CD14-positive monocyte (primary cell): ENCODE data around the gene CXXC5. TPM values are rescaled to one million over a fixed set of nuclear protein-coding genes. Genes with fewer than 3 reads are reported as not detected.

ENCODE experiments used
- DNase-seq, 3 donors: peaks; one replicate each; pipeline ENCODE4 v3.0.0-alpha.2; 2011 to 2022
- H2AFZ ChIP-seq: 2 replicates; pipeline ENCODE4 v1.6.0; 2012; ENCODE audit warnings: mild to moderate bottlenecking, low read depth, low read length, inconsistent platforms; ENCODE audit not compliant: insufficient read depth, poor library complexity, severe bottlenecking
- H3K27ac ChIP-seq, 2 donors: 1 replicate in 1 of 2; 2 replicates in 1 of 2; pipeline ENCODE4 v1.5.1; 2012 to 2013; ENCODE audit warnings: low read length in 2 of 2, control low read depth in 1 of 2, inconsistent platforms in 1 of 2, low read depth in 1 of 2, mild to moderate bottlenecking in 1 of 2
- H3K27me3 ChIP-seq, 2 donors: one replicate each; pipeline versions ENCODE4 v1.6.0 to v1.6.1; 2011 to 2013; ENCODE audit warnings: low read length in 2 of 2; ENCODE audit not compliant: control insufficient read depth in 2 of 2, insufficient read depth in 2 of 2
- H3K36me3 ChIP-seq, 2 donors: replicated peaks in 1 of 2; 1 replicate in 1 of 2; 2 replicates in 1 of 2; pipeline versions ENCODE4 v1.5.1 to v1.6.1; 2012 to 2013; ENCODE audit warnings: low read length in 2 of 2, control low read depth in 1 of 2, inconsistent platforms in 1 of 2, mild to moderate bottlenecking in 1 of 2; ENCODE audit not compliant: insufficient read depth in 2 of 2, control insufficient read depth in 1 of 2
- H3K4me1 ChIP-seq, 2 donors: 1 replicate in 1 of 2; 2 replicates in 1 of 2; pipeline versions ENCODE4 v1.5.1 to v1.6.1; 2012 to 2013; ENCODE audit warnings: low read length in 2 of 2, control low read depth in 1 of 2, inconsistent platforms in 1 of 2, mild to moderate bottlenecking in 1 of 2, moderate library complexity in 1 of 2; ENCODE audit not compliant: insufficient read depth in 2 of 2, control insufficient read depth in 1 of 2
- H3K4me2 ChIP-seq: replicated peaks from 2 replicates; pipeline ENCODE3; 2012; ENCODE audit warnings: low read length, moderate library complexity, mild to moderate bottlenecking; ENCODE audit not compliant: poor library complexity, severe bottlenecking; ENCODE audit errors: extremely low read depth
- H3K4me3 ChIP-seq, 3 experiments: fragments of 200-600 bp in 1 of 3; sonication (generic) in 1 of 3; replicated peaks in 1 of 3; 1 replicate in 2 of 3; 2 replicates in 1 of 3; pipeline ENCODE4 v1.5.1; 2011 to 2013; ENCODE audit warnings: low read length in 3 of 3, mild to moderate bottlenecking in 3 of 3, control low read depth in 2 of 3, low read depth in 2 of 3, inconsistent platforms in 1 of 3, moderate library complexity in 1 of 3
- H3K79me2 ChIP-seq: 2 replicates; pipeline ENCODE4 v1.6.0; 2012; ENCODE audit warnings: mild to moderate bottlenecking, control low read depth, inconsistent platforms, low read length, moderate library complexity; ENCODE audit not compliant: insufficient read depth
- H3K9ac ChIP-seq: 2 replicates; pipeline ENCODE4 v1.6.0; 2017; ENCODE audit warnings: low read length, mild to moderate bottlenecking; ENCODE audit not compliant: insufficient read depth, poor library complexity, severe bottlenecking
- H3K9me3 ChIP-seq, 2 donors: replicated peaks in 1 of 2; 1 replicate in 1 of 2; 2 replicates in 1 of 2; pipeline versions ENCODE4 v1.5.1 to v1.6.1; 2012 to 2013; ENCODE audit warnings: low read length in 2 of 2, control low read depth in 1 of 2; ENCODE audit not compliant: control insufficient read depth in 1 of 2, insufficient read depth in 1 of 2
- H4K20me1 ChIP-seq: 2 replicates; pipeline ENCODE4 v1.6.0; 2012; ENCODE audit warnings: mild to moderate bottlenecking, low read length, control low read depth, moderate library complexity; ENCODE audit not compliant: insufficient read depth
- H3K27ac Mint-ChIP-seq, 7 donors: one replicate each; pipeline ENCODE4 v1.8.0; 2020; ENCODE audit warnings: mild to moderate bottlenecking in 7 of 7, mixed read lengths in 7 of 7, moderate library complexity in 6 of 7, inconsistent platforms in 2 of 7
- H3K27me3 Mint-ChIP-seq, 3 donors: one replicate each; pipeline ENCODE4 v1.8.0; 2021 to 2022; ENCODE audit warnings: low read depth in 3 of 3, mild to moderate bottlenecking in 3 of 3, mixed read lengths in 3 of 3, moderate library complexity in 3 of 3, inconsistent platforms in 1 of 3
- H3K36me3 Mint-ChIP-seq, 2 donors: one replicate each; pipeline ENCODE4 v1.8.0; 2020; ENCODE audit warnings: mixed read lengths in 2 of 2, inconsistent platforms in 1 of 2, mild to moderate bottlenecking in 1 of 2
- H3K4me1 Mint-ChIP-seq: one replicate; pipeline ENCODE4 v1.8.0; 2020; ENCODE audit warnings: mild to moderate bottlenecking, mixed read lengths
- H3K4me3 Mint-ChIP-seq, 2 donors: one replicate each; pipeline ENCODE4 v1.8.0; 2020; ENCODE audit warnings: mild to moderate bottlenecking in 2 of 2, mixed read lengths in 2 of 2, moderate library complexity in 1 of 2
- H3K9me3 Mint-ChIP-seq, 7 donors: one replicate each; pipeline ENCODE4 v1.8.0; 2020 to 2022; ENCODE audit warnings: mixed read lengths in 7 of 7, mild to moderate bottlenecking in 6 of 7, moderate library complexity in 6 of 7, inconsistent platforms in 2 of 7
- WGBS: methylation state at CpG from one replicate; pipeline ENCODE4 v1.1.5; 2013; ENCODE audit warnings: missing lambda C conversion rate; ENCODE audit not compliant: insufficient coverage; 5-methylcytosine and 5-hydroxymethylcytosine counted together
- intact Hi-C, 2 donors: fragments of 100-400 bp; cut with micrococcal nuclease; formaldehyde crosslinking; loops; one replicate each; pipeline versions ENCODE4 v1.15.0 to v1.15.1; 2023
- polyA plus RNA-seq, 3 donors: library from polyadenylated mRNA; depleted of rRNA in 1 of 3; unstranded in 2 of 3; stranded (reverse) in 1 of 3; fragments of 300-500 nt in 2 of 3; fragments of >200 nt in 1 of 3; fragmentation: Illumina TruSeq in 2 of 3; gene quantifications; 1 replicate in 2 of 3; 2 replicates in 1 of 3; pipeline ENCODE4 v1.2.3, GENCODE V29; 2012 to 2021
- TF ChIP-seq, protein P1 (sequence below): fragments of 200-600 bp; IDR thresholded peaks from one replicate; pipeline ENCODE4 v1.8.0; 2022; ENCODE audit warnings: antibody characterized with exemption, mild to moderate bottlenecking

The CXXC5 gene
- polyA plus RNA-seq, 3 donors = 22.4 to 37.2 (median 33.7) TPM

DNA sequence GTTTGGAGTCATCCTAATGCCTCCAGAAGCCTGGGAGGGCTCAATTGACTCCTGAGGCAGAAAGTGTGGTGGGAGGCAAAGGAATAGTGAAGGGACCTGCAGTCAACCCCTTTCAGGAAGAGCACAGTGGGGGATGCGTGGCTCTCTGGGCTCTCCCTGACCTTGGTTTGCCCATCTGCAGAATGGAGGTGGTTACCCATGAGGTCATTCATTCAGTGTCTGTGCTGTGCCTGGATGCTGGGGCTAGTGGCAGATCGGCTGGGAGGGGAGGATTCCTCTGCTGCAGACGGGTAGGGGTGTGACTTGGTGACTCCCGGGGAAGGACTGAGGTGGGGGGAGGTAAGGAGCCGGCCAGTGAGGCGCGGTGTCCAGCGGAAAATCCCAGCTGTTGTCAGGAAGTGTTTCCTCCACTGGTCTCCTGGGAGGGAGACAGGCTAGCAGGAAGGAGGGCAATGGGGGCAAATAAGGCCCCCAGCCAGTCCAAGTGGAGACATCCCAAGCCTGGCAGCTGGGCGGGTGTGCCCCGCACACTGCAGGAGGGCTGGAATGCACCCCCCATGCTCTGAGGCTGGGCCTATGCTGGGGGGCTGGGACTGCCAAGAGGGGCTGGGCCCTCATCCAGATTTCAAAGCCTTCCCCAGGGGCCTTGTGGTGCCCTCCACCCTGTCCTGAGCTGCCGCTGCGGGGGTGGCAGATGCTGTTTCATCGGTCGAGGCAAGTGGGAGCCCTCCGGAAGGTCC, 10.9 kb downstream of the CXXC5 start:
- H4K20me1 ChIP-seq = peaks cover 16% of the 10 kb centered on the region
- Mint-ChIP-seq H3K4me3 (peak overlapping the region; percentile 62 to 63), H3K36me3 (peaks cover 29 to 37% of the 10 kb centered on the region in 2 donors), H3K4me1 (peaks cover 70% of the 10 kb centered on the region), H3K9me3 (no peaks in the 10 kb centered on the region), H3K27ac (peak overlapping the region in 6 of 7 donors; percentile 45 to 85 (median 72)), H3K27me3 (peaks cover 8 to 29% (median 10%) of the 10 kb centered on the region in 3 donors)
- WGBS = 30% methylated on average over 10 of the region's 15 CpGs
- H3K36me3 ChIP-seq = no peaks in the 10 kb centered on the region
- peaks cover 72 to 77% of the 10 kb centered on the region in 2 donors for H3K4me1 ChIP-seq
- intact Hi-C loops = no loop called here
- peak overlapping the region; percentile 59 for H3K4me2 ChIP-seq
- peak overlapping the region in 1 of 3 experiments; percentile 50 for H3K4me3 ChIP-seq
- H3K27ac ChIP-seq = no peak overlapping the region
- peaks cover 79% of the 10 kb centered on the region for H3K79me2 ChIP-seq
- peak in 1 of 3 donors; percentile 63 for DNase-seq
- peak overlapping the region; percentile 63 for H3K9ac ChIP-seq
- H3K27me3 ChIP-seq = peaks cover 0 to 2% of the 10 kb centered on the region in 2 donors
- H2AFZ ChIP-seq = no peak overlapping the region
- no peaks in the 10 kb centered on the region for H3K9me3 ChIP-seq
- TF ChIP-seq, protein P1, sequence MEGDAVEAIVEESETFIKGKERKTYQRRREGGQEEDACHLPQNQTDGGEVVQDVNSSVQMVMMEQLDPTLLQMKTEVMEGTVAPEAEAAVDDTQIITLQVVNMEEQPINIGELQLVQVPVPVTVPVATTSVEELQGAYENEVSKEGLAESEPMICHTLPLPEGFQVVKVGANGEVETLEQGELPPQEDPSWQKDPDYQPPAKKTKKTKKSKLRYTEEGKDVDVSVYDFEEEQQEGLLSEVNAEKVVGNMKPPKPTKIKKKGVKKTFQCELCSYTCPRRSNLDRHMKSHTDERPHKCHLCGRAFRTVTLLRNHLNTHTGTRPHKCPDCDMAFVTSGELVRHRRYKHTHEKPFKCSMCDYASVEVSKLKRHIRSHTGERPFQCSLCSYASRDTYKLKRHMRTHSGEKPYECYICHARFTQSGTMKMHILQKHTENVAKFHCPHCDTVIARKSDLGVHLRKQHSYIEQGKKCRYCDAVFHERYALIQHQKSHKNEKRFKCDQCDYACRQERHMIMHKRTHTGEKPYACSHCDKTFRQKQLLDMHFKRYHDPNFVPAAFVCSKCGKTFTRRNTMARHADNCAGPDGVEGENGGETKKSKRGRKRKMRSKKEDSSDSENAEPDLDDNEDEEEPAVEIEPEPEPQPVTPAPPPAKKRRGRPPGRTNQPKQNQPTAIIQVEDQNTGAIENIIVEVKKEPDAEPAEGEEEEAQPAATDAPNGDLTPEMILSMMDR = no peak

DNA sequence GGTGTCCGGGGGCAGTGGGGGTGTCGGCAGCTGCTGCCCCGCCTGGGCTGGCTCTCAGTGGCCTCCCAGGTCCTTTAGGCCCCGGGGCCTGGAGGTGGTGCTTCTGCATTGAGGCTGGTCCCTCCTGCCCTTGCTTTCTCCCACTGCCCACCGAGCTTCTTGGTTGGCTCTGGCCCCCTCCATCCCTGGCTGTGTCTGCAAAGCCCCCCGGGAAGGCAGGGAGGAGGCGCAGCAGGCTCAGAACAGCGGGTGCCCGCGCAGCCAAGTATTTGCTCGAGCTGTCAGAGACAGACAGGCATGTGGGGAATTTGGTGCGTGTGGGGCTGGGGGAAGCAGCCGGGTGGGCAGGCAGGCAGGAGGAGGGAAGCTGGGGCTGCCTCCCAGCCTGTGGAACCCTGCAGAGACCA, 11.5 kb downstream of the CXXC5 start:
- H2AFZ ChIP-seq = peak overlapping the region; percentile 31
- Mint-ChIP-seq H3K27ac (peak overlapping the region; percentile 78 to 96 (median 89)), H3K36me3 (peaks cover 28 to 31% of the 10 kb centered on the region in 2 donors), H3K4me1 (peaks cover 70% of the 10 kb centered on the region), H3K4me3 (peak overlapping the region; percentile 43 to 78), H3K27me3 (peaks cover 5 to 29% (median 8%) of the 10 kb centered on the region in 3 donors), H3K9me3 (no peaks in the 10 kb centered on the region)
- peak overlapping the region; percentile 63 for H3K9ac ChIP-seq
- DNase-seq = no peak
- TF ChIP-seq, protein P1 = no peak
- H3K4me2 ChIP-seq = peak overlapping the region; percentile 59
- intact Hi-C loops = loop anchor here in 1 of 2 donors (1.0 kb wide), 1 partner anchor 7 kb away; no protein-coding TSS in a partner anchor
- H3K27me3 ChIP-seq = peaks cover 0 to 2% of the 10 kb centered on the region in 2 donors
- peaks cover 15% of the 10 kb centered on the region for H4K20me1 ChIP-seq
- no peaks in the 10 kb centered on the region for H3K36me3 ChIP-seq
- 19% methylated on average over 9 of the region's 13 CpGs for WGBS
- peaks cover 77 to 83% of the 10 kb centered on the region in 2 donors for H3K4me1 ChIP-seq
- peaks cover 74% of the 10 kb centered on the region for H3K79me2 ChIP-seq
- H3K4me3 ChIP-seq = peak overlapping the region in 1 of 3 experiments; percentile 50
- no peaks in the 10 kb centered on the region for H3K9me3 ChIP-seq
- peak overlapping the region in 1 of 2 donors; percentile 97 for H3K27ac ChIP-seq
